Rectal smooth muscle tissue (tissue), 1 donor: ENCODE data around the gene PTPN3.

ENCODE experiments used
- H3K27ac ChIP-seq: one replicate; pipeline ENCODE4 v1.7.0; 2013; ENCODE audit warnings: low read depth, low read length, inconsistent platforms
- H3K27me3 ChIP-seq: one replicate; pipeline ENCODE4 v1.7.0; 2013; ENCODE audit warnings: low read length; ENCODE audit not compliant: control insufficient read depth, insufficient read depth
- H3K36me3 ChIP-seq: one replicate; pipeline ENCODE4 v1.7.0; 2013; ENCODE audit warnings: low read length; ENCODE audit not compliant: control insufficient read depth, insufficient read depth
- H3K4me1 ChIP-seq: one replicate; pipeline ENCODE4 v1.7.0; 2013; ENCODE audit warnings: low read length; ENCODE audit not compliant: control insufficient read depth, insufficient read depth
- H3K4me3 ChIP-seq: one replicate; pipeline ENCODE4 v1.7.0; 2013; ENCODE audit warnings: low read length
- H3K9ac ChIP-seq: one replicate; pipeline ENCODE4 v1.7.0; 2013; ENCODE audit warnings: low read length

The PTPN3 gene

GRCh38 chr9:109439378-109440116 is 58.6 kb downstream of the PTPN3 start:
- no peak overlapping the region for H3K27ac ChIP-seq

GRCh38 chr9:109437286-109437685 is 60.8 kb downstream of the PTPN3 start:
- no peak overlapping the region for H3K9ac ChIP-seq
- H3K4me3 ChIP-seq: no peak overlapping the region
- H3K27ac ChIP-seq: no peak overlapping the region
- no peaks in the 10 kb centered on the region for H3K4me1 ChIP-seq
- H3K27me3 ChIP-seq: no peaks in the 10 kb centered on the region
- no peaks in the 10 kb centered on the region for H3K36me3 ChIP-seq

More at GRCh38 chr9:109439378-109440116, 58.6 kb downstream of the PTPN3 start:
- Histone ChIP-seq H3K4me1 (no peaks in the 10 kb centered on the region), H3K27me3 (no peaks in the 10 kb centered on the region), H3K9ac (no peak overlapping the region), H3K4me3 (no peak overlapping the region), H3K36me3 (no peaks in the 10 kb centered on the region)

DNA sequence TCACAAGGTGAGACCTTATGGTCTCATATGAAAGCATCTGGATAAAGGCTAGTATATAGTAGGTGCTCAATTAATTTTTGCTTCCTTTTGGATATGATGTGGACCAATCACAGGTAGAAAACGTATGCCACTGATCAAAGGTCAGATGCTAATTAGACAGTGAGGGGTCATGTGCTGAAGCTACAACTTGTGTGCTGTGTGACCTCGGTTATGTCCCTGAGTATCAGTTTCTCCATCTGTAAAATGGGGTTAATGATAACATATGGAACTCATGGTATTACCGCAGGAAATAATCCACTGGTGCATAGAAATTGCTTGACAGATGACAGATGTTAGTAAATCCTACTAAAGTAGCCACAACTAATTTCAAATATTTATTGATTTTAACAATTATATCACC is 62.0 kb downstream of the PTPN3 start:
- no peak overlapping the region for H3K27ac ChIP-seq
- no peak overlapping the region for H3K4me3 ChIP-seq
- H3K4me1 ChIP-seq: no peaks in the 10 kb centered on the region
- no peaks in the 10 kb centered on the region for H3K36me3 ChIP-seq
- H3K9ac ChIP-seq: no peak overlapping the region
- H3K27me3 ChIP-seq: no peaks in the 10 kb centered on the region

- Histone ChIP-seq H3K27ac (no peak overlapping the region), H3K9ac (no peak overlapping the region), H3K27me3 (no peaks in the 10 kb centered on the region), H3K36me3 (no peaks in the 10 kb centered on the region), H3K4me3 (no peak overlapping the region), H3K4me1 (no peaks in the 10 kb centered on the region)
Measured at GRCh38 chr9:109433476-109433875, 64.6 kb downstream of the PTPN3 start.

DNA sequence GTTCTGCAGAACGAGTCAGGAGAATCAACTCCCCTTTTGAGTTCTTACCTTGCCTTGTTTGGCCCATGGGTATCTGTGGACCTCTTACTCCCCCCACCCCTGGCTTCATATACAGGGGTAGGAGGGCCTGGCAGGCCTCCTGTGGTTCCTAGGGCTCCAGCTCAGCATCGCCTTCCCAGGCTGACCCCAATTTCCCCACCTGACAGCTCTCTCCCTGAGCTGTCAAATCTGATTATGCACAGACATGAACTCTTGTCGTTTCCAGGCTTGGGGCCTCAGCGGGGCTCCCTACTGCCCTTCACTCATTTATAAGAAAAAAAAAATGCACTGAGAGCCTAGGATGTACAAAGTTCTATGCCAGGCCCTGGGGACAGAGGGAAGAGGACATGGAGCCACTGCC is 67.9 kb downstream of the PTPN3 start:
- no peaks in the 10 kb centered on the region for H3K27me3 ChIP-seq
- H3K9ac ChIP-seq: no peak overlapping the region
- no peak overlapping the region for H3K27ac ChIP-seq
- H3K4me3 ChIP-seq: no peak overlapping the region
- no peaks in the 10 kb centered on the region for H3K4me1 ChIP-seq
- H3K36me3 ChIP-seq: no peaks in the 10 kb centered on the region

DNA sequence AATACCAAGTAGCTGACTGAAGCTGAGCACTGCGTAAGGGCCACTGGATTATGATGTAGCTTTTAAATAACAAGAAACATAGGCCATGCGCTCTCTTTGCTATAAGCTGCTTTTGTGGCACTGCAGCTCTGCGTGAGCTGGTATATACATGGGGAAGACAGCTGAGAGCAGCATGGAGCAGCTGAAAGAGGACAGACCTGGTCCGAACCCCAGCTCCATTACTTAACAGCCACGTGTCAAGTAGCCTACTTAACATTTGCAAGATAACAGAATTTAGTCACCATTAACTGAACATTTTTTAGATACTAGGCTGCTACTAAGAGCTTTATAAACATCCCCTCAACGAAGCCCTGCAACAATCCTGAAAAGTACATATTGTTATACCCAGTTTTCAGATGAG is 69.3 kb downstream of the PTPN3 start:
- H3K27ac ChIP-seq: no peak overlapping the region

GRCh38 chr9:109427886-109428285 is 70.2 kb downstream of the PTPN3 start:
- no peak overlapping the region for H3K27ac ChIP-seq
- H3K9ac ChIP-seq: no peak overlapping the region
- H3K27me3 ChIP-seq: no peaks in the 10 kb centered on the region
- H3K4me3 ChIP-seq: no peak overlapping the region
- H3K36me3 ChIP-seq: no peaks in the 10 kb centered on the region
- no peaks in the 10 kb centered on the region for H3K4me1 ChIP-seq

More for the DNA sequence above, 69.3 kb downstream of the PTPN3 start:
- Histone ChIP-seq H3K27me3 (no peaks in the 10 kb centered on the region), H3K4me3 (no peak overlapping the region), H3K9ac (no peak overlapping the region), H3K36me3 (no peaks in the 10 kb centered on the region), H3K4me1 (no peaks in the 10 kb centered on the region)

DNA sequence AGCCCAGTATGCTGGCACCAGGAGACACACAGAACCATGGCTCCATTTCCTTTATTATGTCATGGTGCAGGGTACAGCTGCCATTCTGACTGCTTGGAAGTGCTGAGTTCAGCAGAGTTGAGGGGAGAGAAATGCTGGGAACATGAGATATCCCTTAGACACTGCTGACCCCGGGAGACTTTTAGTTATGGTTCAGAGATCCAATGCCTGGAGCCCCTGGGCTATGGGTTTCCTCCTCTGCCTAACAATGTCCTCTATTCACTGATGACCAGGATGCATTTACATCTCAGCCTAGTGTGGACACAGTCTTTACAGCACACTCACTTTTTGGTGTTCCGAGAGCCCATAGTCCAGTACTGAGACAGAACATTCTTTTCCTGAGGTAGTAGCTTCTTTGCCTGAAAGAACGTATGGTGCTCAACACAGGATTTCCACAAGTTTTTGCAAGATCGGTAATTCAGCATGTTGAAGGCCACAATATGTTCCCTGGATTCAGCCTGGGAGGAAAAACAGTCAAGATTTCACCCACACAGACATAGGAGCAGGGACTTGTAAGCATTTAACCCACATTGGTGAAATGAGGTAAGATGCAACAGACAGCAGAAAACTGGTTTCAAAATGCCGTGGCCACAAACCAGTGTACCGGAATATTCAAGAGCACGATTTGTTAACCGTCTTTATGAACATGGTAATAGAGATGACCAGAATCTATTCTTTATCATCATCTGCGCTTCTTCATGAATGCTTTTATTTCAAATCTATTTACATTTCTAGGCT is 71.3 kb downstream of the PTPN3 start:
- H3K9ac ChIP-seq: no peak overlapping the region
- H3K36me3 ChIP-seq: no peaks in the 10 kb centered on the region
- H3K4me3 ChIP-seq: no peak overlapping the region
- no peaks in the 10 kb centered on the region for H3K27me3 ChIP-seq
- no peaks in the 10 kb centered on the region for H3K4me1 ChIP-seq
- no peak overlapping the region for H3K27ac ChIP-seq

GRCh38 chr9:109424618-109425017 is 73.5 kb downstream of the PTPN3 start:
- Histone ChIP-seq H3K36me3 (no peaks in the 10 kb centered on the region), H3K4me3 (no peak overlapping the region), H3K9ac (no peak overlapping the region), H3K27me3 (no peaks in the 10 kb centered on the region), H3K4me1 (no peaks in the 10 kb centered on the region), H3K27ac (no peak overlapping the region)

GRCh38 chr9:109423877-109424276 is 74.2 kb downstream of the PTPN3 start:
- Histone ChIP-seq H3K27ac (no peak overlapping the region), H3K27me3 (no peaks in the 10 kb centered on the region), H3K9ac (no peak overlapping the region)

DNA sequence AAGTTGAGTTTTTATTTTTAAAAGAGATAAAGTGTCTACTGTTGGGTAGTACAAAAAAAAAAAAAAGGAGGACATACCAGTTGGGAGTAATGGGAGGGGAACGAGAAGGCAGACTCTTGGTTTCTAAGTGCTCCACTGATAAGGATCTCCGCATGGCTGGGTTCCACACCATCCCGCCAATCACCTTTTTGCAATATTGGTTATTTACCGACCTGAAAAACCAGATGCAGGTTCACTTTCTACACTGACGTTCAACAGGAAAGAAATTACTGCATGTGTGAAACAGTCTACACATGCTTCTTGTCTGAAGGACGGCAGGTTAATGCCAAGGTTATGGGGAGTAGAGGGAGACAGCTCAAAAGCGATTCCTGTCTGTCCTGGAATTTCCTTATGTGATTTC is 75.5 kb downstream of the PTPN3 start:
- Histone ChIP-seq H3K27me3 (no peaks in the 10 kb centered on the region), H3K36me3 (no peaks in the 10 kb centered on the region), H3K9ac (no peak overlapping the region), H3K27ac (no peak overlapping the region), H3K4me1 (peaks cover under 1% of the 10 kb centered on the region), H3K4me3 (no peak overlapping the region)

More at GRCh38 chr9:109423877-109424276, 74.2 kb downstream of the PTPN3 start:
- Histone ChIP-seq H3K36me3 (no peaks in the 10 kb centered on the region), H3K4me1 (no peaks in the 10 kb centered on the region), H3K4me3 (no peak overlapping the region)

DNA sequence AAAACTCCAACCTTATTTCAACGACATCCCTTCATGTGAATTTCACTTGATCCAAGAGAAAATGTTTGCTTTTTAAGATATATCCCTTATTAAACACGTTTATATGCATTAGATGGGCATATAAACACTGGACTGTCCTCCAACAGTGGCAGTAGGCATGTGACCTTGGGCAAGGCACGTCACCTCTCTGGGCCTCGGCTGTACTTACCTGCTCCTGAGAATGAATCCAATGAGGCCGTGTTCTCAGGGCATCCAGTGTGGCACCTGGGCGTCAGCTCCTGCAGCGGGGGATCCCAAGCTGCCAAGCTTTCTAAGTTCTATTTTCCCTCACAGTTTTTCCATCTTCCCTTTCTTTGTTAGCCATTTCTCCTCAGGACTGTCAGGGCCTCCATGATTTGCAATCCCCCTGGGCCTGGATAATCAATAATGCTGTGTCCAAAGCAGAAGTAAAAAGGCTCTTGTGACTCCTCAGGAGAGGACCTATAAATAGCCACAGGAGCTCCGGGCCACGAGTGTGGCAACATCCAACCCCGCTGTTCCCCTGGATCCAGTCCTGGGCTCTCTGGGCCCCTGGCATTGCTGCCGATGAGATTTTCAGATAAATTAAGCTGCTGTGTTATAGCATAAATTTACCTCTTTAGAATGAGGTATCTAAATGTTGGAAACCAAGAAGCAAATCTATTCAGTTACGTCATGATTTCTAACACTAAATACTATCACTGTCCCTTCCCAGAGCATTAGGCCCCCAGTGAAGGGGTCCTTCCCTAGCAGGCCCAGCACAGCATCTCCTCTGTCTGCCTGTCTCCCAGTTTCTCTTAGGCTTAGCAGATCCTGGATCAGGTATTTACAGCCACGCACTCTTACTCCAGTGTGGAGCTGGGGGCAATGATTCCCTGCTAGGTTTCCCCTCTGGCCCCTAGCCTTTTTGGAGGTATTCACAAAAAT is 76.8 kb downstream of the PTPN3 start:
- Histone ChIP-seq H3K36me3 (no peaks in the 10 kb centered on the region), H3K4me1 (peaks cover 6% of the 10 kb centered on the region), H3K27me3 (no peaks in the 10 kb centered on the region), H3K4me3 (no peak overlapping the region), H3K27ac (no peak overlapping the region), H3K9ac (no peak overlapping the region)
